K562 (cell line): ENCODE measurements around the gene SP6. TPM values are rescaled to one million over a fixed set of nuclear protein-coding genes. Genes with fewer than 3 reads are reported as not detected.

ENCODE experiments used
- ATAC-seq: fragments of 200-7000 bp; cut with Tn5 transposase; 3 replicates; pipeline ENCODE4 v1.9.1; 2020; ENCODE audit warnings: moderate library complexity
- BruUV-seq: library from RNA; stranded (reverse); fragments of 400-500 nt; replicated peaks from 2 replicates; lab custom pipeline; 2021; lab: Mats Ljungman, UMichigan
- CTCF ChIA-PET: fragments of 300-600 bp; formaldehyde crosslinking; extraction: SDS; loops from one replicate; lab custom pipeline; 2021; ENCODE audit warnings: low intra/inter-chr PET ratio; lab: Yijun Ruan, JAX
- POLR2A ChIA-PET: fragments of 300-600, 350-650 bp; sonication (Branson Sonifier 250); formaldehyde crosslinking; extraction: SDS; loops from one replicate; lab custom pipeline; 2021; ENCODE audit warnings: antibody characterized with exemption, inconsistent platforms; lab: Yijun Ruan, JAX
- DNase-seq, 4 experiments: peaks; one replicate each; pipeline versions ENCODE4 v3.0.0 to v3.0.0-alpha.2; 2011 to 2018; ENCODE audit warnings: low spot score in 3 of 4, mixed read lengths in 3 of 4; ENCODE audit errors: extremely low read depth in 1 of 4
- FAIRE-seq: peaks from 2 replicates; lab custom pipeline; 2011; peaks lifted over from hg19 to GRCh38; lab: Jason Lieb, UNC
- H2AFZ ChIP-seq: 2 replicates; pipeline ENCODE4 v1.6.0; 2011; ENCODE audit warnings: low read depth, low read length, control low read depth, inconsistent platforms
- H3K27ac ChIP-seq: fragments of 200-600 bp; 3 replicates; pipeline ENCODE4 v1.8.0; 2011; ENCODE audit warnings: low read depth, mild to moderate bottlenecking, control low read depth, inconsistent platforms, low read length, moderate library complexity, mixed read lengths; ENCODE audit errors: extremely low read depth
- H3K27me3 ChIP-seq, 2 experiments: fragments of 300-600 bp in 1 of 2; 2 replicates in 1 of 2; 3 replicates in 1 of 2; pipeline versions ENCODE4 v1.6.0 to v1.8.0; 2011; ENCODE audit warnings: inconsistent platforms in 2 of 2, low read length in 2 of 2, mild to moderate bottlenecking in 1 of 2, mixed read lengths in 1 of 2, moderate library complexity in 1 of 2; ENCODE audit not compliant: control insufficient read depth in 2 of 2, insufficient read depth in 2 of 2
- H3K36me3 ChIP-seq: fragments of 300-600 bp; 3 replicates; pipeline ENCODE4 v1.8.0; 2011; ENCODE audit warnings: mild to moderate bottlenecking, low read length, inconsistent platforms; ENCODE audit not compliant: control insufficient read depth, insufficient read depth
- H3K4me1 ChIP-seq, 2 experiments: fragments of 200-600 bp in 1 of 2; replicated peaks in 1 of 2; 2 replicates in 1 of 2; 3 replicates in 1 of 2; pipeline versions ENCODE4 v1.5.1 to v1.8.0; 2011; ENCODE audit warnings: inconsistent platforms in 2 of 2, low read length in 2 of 2, mild to moderate bottlenecking in 1 of 2, mixed read lengths in 1 of 2, moderate library complexity in 1 of 2; ENCODE audit not compliant: control insufficient read depth in 2 of 2, insufficient read depth in 2 of 2
- H3K4me2 ChIP-seq: 2 replicates; pipeline ENCODE4 v1.6.1; 2011; ENCODE audit warnings: low read length, control low read depth, inconsistent platforms, mixed read lengths; ENCODE audit not compliant: insufficient read depth
- H3K4me3 ChIP-seq: fragments of 200-600 bp; sonication (generic), shearing (Covaris generic); 2 replicates; pipeline ENCODE4 v1.5.1; 2016; ENCODE audit warnings: control low read depth, inconsistent platforms
- H3K79me2 ChIP-seq: fragments of 200-600 bp; 3 replicates; pipeline ENCODE4 v1.8.0; 2011; ENCODE audit warnings: low read length, inconsistent platforms; ENCODE audit not compliant: control insufficient read depth, insufficient read depth
- H3K9ac ChIP-seq, 2 experiments: 2 replicates each; pipeline versions ENCODE4 v1.6.0 to v1.6.1; 2011; ENCODE audit warnings: low read depth in 2 of 2, low read length in 2 of 2, control low read depth in 1 of 2, inconsistent platforms in 1 of 2, mild to moderate bottlenecking in 1 of 2, mixed read lengths in 1 of 2; ENCODE audit not compliant: insufficient read depth in 1 of 2
- H3K9me1 ChIP-seq: one replicate; pipeline ENCODE4 v1.6.0; 2011; ENCODE audit warnings: inconsistent platforms, mild to moderate bottlenecking, low read length, moderate library complexity; ENCODE audit not compliant: control insufficient read depth, insufficient read depth
- H3K9me3 ChIP-seq: replicated peaks from 2 replicates; pipeline ENCODE4 v1.5.1; 2011; ENCODE audit warnings: low read depth, low read length, inconsistent platforms; ENCODE audit not compliant: control insufficient read depth, insufficient read depth
- H4K20me1 ChIP-seq: replicated peaks from 2 replicates; pipeline ENCODE4 v1.6.1; 2011; ENCODE audit warnings: low read length, inconsistent platforms, mixed read lengths; ENCODE audit not compliant: control insufficient read depth, insufficient read depth
- ARHGAP35 ChIP-seq: fragments of 450-650 bp; IDR thresholded peaks from 2 replicates; pipeline ENCODE4 v1.6.1; 2018; ENCODE audit not compliant: partially characterized antibody
- CHD4 ChIP-seq: fragments of 200-600 bp; sonication (generic); IDR thresholded peaks from 3 replicates; pipeline ENCODE4 v1.6.1; 2012; ENCODE audit warnings: low read depth, mild to moderate bottlenecking, mixed read lengths, low read length, inconsistent platforms; ENCODE audit not compliant: insufficient read depth, insufficient replicate concordance, poor library complexity, severe bottlenecking
- FOXA3 ChIP-seq, 2 experiments: fragments of 450-650 bp in 1 of 2; sonication (generic) in 1 of 2; formaldehyde crosslinking; IDR thresholded peaks in 1 of 2; conservative IDR thresholded peaks in 1 of 2; 2 replicates each; pipeline versions ENCODE4 v1.4.0 to v1.8.0; 2020 to 2022; ENCODE audit warnings: mild to moderate bottlenecking in 2 of 2, missing genetic modification reagents in 1 of 2
- GABPB2 ChIP-seq: fragments of 250-450 bp; sonication (Bioruptor Pico); conservative IDR thresholded peaks from 2 replicates; pipeline ENCODE4 v1.5.1; 2021; ENCODE audit warnings: mild to moderate bottlenecking
- GTF2A2 ChIP-seq: IDR thresholded peaks from 2 replicates; pipeline ENCODE4 v1.6.1; 2016; ENCODE audit warnings: mild to moderate bottlenecking, missing genetic modification characterization, missing compliant biosample characterization
- HCFC1 ChIP-seq: IDR thresholded peaks from 2 replicates; pipeline ENCODE4 v1.6.1; 2012; ENCODE audit warnings: low read depth, low read length, improper control_type of control experiment
- KDM4B ChIP-seq, 2 experiments: fragments of 450-650 bp in 1 of 2; sonication (generic) in 1 of 2; IDR thresholded peaks; 2 replicates each; pipeline ENCODE4 v1.6.1; 2016 to 2017; ENCODE audit warnings: borderline replicate concordance in 2 of 2, antibody characterized with exemption in 1 of 2, low read depth in 1 of 2, mild to moderate bottlenecking in 1 of 2
- NFE2L1 ChIP-seq: fragments of 450-650 bp; IDR thresholded peaks from 2 replicates; pipeline ENCODE4 v1.6.1; 2016; ENCODE audit warnings: missing genetic modification characterization, low read depth, mild to moderate bottlenecking, missing compliant biosample characterization, moderate library complexity, borderline replicate concordance
- POLR2B ChIP-seq: fragments of 450-650 bp; IDR thresholded peaks from 2 replicates; pipeline ENCODE4 v1.6.1; 2018; ENCODE audit warnings: low read depth; ENCODE audit not compliant: partially characterized antibody
- PYGO2 ChIP-seq: fragments of 450-650 bp; IDR thresholded peaks from 2 replicates; pipeline ENCODE4 v1.6.1; 2016; ENCODE audit warnings: mild to moderate bottlenecking, missing genetic modification characterization, moderate library complexity, missing compliant biosample characterization
- RB1 ChIP-seq: fragments of 450-650 bp; IDR thresholded peaks from 2 replicates; pipeline ENCODE4 v1.6.1; 2017; ENCODE audit warnings: low read depth, mild to moderate bottlenecking
- SMAD2 ChIP-seq: fragments of 150-350 bp; IDR thresholded peaks from 2 replicates; pipeline ENCODE4 v1.6.1; 2014; ENCODE audit warnings: low read depth, mild to moderate bottlenecking, low read length
- TAF1 ChIP-seq: IDR thresholded peaks from 2 replicates; pipeline ENCODE4 v1.6.1; 2011; ENCODE audit warnings: mild to moderate bottlenecking, low read length, moderate library complexity; ENCODE audit not compliant: insufficient read depth, control insufficient read depth, severe bottlenecking; ENCODE audit errors: extremely low read depth
- TGIF2 ChIP-seq: sonication (generic); formaldehyde crosslinking; IDR thresholded peaks from 2 replicates; pipeline ENCODE4 v1.8.1; 2022; ENCODE audit warnings: mild to moderate bottlenecking, missing genetic modification reagents, moderate library complexity
- XRCC3 ChIP-seq: fragments of 450-650 bp; IDR thresholded peaks from 2 replicates; pipeline ENCODE4 v1.6.1; 2017; ENCODE audit warnings: mild to moderate bottlenecking, moderate library complexity
- ZNF23 ChIP-seq: fragments of 250-450 bp; sonication (Bioruptor Pico); IDR thresholded peaks from 2 replicates; pipeline ENCODE4 v1.4.0; 2020; ENCODE audit warnings: mild to moderate bottlenecking
- WGBS: fragments of 100-300 bp; shearing (Covaris generic); methylation state at CpG from one replicate; pipeline ENCODE4 v1.1.6; 2016; ENCODE audit warnings: low coverage, mixed read lengths; ENCODE audit not compliant: insufficient coverage; ENCODE audit errors: missing lambda C conversion rate; 5-methylcytosine and 5-hydroxymethylcytosine counted together
- in situ Hi-C: fragments of 300-500 bp; cut with MboI; formaldehyde crosslinking; loops from 4 replicates; pipeline ENCODE4 v1.15.0; 2018; ENCODE audit warnings: inconsistent platforms, mixed read lengths
- intact Hi-C: fragments of 100-400 bp; cut with micrococcal nuclease; formaldehyde crosslinking; loops from 2 replicates; pipeline ENCODE4 v1.14.2; 2022
- polyA plus RNA-seq, 8 experiments: library from polyadenylated mRNA; depleted of rRNA in 4 of 8; stranded (reverse) in 5 of 8; unstranded in 3 of 8; fragments of >200 nt; fragmentation: Nextera tagmentation in 2 of 8; fragmentation: Illumina TruSeq in 1 of 8; extraction: Ambion mirVana in 2 of 8; extraction: Trizol in 1 of 8; gene quantifications; 2 replicates each; pipeline versions ENCODE4 v1.2.1 to v1.2.3, GENCODE V29; 2011 to 2014; ENCODE audit warnings: inconsistent platforms in 1 of 8, missing spikeins in 1 of 8
- total RNA-seq, 7 experiments: library from RNA; depleted of rRNA in 6 of 7; stranded (reverse); fragments of >200 nt in 6 of 7; fragmentation: Illumina TruSeq in 2 of 7; extraction: Trizol in 2 of 7; gene quantifications; 2 replicates each; pipeline versions ENCODE4 v1.2.1 to v1.2.3, GENCODE V29; 2011 to 2021; ENCODE audit warnings: low replicate concordance in 1 of 7
- TF ChIP-seq, protein P1 (sequence below): sonication (generic); formaldehyde crosslinking; IDR thresholded peaks from 2 replicates; pipeline ENCODE4 v1.8.1; 2023; ENCODE audit warnings: mild to moderate bottlenecking, missing genetic modification reagents
- TF ChIP-seq, protein P2 (sequence below): fragments of 250-450 bp; sonication (Bioruptor Pico); IDR thresholded peaks from 2 replicates; pipeline ENCODE4 v1.8.0; 2021; ENCODE audit warnings: mild to moderate bottlenecking, moderate library complexity

The SP6 gene
- total and polyA plus RNA-seq, 9 of the 15 experiments (the other 6 are each of a cell fraction or from before 2014, with no cell fraction given): 0.11 to 7.9 (median 2.2) TPM

DNA sequence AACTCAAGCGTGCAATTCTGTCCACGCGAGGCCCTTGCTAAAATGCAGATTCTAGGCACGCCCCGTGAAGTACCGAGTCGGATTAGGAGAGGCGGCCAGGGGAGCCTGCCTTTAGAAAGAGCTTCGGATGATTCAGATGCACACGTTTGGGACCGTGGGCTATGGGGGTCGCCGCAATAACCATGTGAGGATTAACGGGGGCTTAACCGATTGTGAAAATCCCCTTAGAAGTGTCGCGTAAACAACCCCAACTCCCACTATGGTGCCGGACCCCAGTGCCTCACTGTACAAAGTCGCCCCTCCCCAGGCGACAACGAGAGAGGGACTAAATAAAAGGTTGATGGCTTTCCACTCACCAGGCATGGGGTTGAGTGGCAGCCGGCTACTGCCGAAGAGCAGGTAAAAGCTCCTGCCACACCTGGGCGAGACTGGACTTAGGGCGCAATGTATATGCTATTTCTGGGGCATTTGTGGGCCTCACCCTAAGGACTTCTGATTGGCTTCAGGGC, 44.4 kb upstream of the SP6 start:
- Histone ChIP-seq H3K4me2 (peak overlapping the region; percentile 97), H2AFZ (peak overlapping the region; percentile 86), H3K9me3 (no peaks in the 10 kb centered on the region), H3K9me1 (no peaks in the 10 kb centered on the region), H3K27me3 (no peaks in the 10 kb centered on the region), H3K79me2 (peaks cover 27% of the 10 kb centered on the region), H3K27ac (peak overlapping the region; percentile 90), H3K9ac (peak overlapping the region; percentile 87 to 91), H4K20me1 (no peaks in the 10 kb centered on the region), H3K4me1 (peaks cover 3 to 17% of the 10 kb centered on the region in 2 experiments; a peak in 3 of 5 replicates), H3K36me3 (peaks cover 19% of the 10 kb centered on the region; the same call in 2 of the 3 replicates), H3K4me3 (peak overlapping the region; percentile 61)
- DNase-seq: peak in 1 of 4 experiments; percentile 57
- BruUV-seq: TSS peak; percentile 84
- in situ Hi-C loops (no loop called here), intact Hi-C loops (loop anchor here (1.0 to 2.0 kb wide), 3 partner anchors 51 to 123 kb away; no protein-coding TSS in a partner anchor)
- FAIRE-seq: peak; percentile 57
- ATAC-seq: peak; percentile 5; the same call in 2 of the 3 replicates
- under 1% methylated on average over 25 of the region's 25 CpGs for WGBS
- ChIA-PET CTCF (interaction anchor here (0.6 to 2.5 kb wide), 2 partner anchors 53 to 129 kb away, joined by 3 to 26 read pairs; partner anchors contain the start of gene SCRN2), POLR2A (interaction anchor here (0.6 to 2.8 kb wide), 47 partner anchors 9 to 872 kb away, joined by 3 to 22 read pairs (median 4); partner anchors contain the start of genes CDK5RAP3, LRRC46, MRPL10 and OSBPL7)
- TF ChIP-seq, protein P1, sequence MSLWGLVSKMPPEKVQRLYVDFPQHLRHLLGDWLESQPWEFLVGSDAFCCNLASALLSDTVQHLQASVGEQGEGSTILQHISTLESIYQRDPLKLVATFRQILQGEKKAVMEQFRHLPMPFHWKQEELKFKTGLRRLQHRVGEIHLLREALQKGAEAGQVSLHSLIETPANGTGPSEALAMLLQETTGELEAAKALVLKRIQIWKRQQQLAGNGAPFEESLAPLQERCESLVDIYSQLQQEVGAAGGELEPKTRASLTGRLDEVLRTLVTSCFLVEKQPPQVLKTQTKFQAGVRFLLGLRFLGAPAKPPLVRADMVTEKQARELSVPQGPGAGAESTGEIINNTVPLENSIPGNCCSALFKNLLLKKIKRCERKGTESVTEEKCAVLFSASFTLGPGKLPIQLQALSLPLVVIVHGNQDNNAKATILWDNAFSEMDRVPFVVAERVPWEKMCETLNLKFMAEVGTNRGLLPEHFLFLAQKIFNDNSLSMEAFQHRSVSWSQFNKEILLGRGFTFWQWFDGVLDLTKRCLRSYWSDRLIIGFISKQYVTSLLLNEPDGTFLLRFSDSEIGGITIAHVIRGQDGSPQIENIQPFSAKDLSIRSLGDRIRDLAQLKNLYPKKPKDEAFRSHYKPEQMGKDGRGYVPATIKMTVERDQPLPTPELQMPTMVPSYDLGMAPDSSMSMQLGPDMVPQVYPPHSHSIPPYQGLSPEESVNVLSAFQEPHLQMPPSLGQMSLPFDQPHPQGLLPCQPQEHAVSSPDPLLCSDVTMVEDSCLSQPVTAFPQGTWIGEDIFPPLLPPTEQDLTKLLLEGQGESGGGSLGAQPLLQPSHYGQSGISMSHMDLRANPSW: no peak
- no peak for TF ChIP-seq PYGO2 (tag)
- TF ChIP-seq CHD4: no peak
- peak; percentile 92 for TF ChIP-seq POLR2B
- TF ChIP-seq ZNF23: no peak
- peak; percentile 84 for TF ChIP-seq TAF1
- TF ChIP-seq NFE2L1 (tag): no peak
- TF ChIP-seq KDM4B (IDR thresholded peaks at IDR 0.05; ENCODE audit: borderline replicate concordance in 2 of 2, low read depth in 1 of 2): no peak
- TF ChIP-seq TGIF2 (CRISPR knock-in tag): no peak
- 0 out of 2 replicates have a peak, but pooled peaks have one; percentile 6 for TF ChIP-seq RB1
- TF ChIP-seq, protein P2, sequence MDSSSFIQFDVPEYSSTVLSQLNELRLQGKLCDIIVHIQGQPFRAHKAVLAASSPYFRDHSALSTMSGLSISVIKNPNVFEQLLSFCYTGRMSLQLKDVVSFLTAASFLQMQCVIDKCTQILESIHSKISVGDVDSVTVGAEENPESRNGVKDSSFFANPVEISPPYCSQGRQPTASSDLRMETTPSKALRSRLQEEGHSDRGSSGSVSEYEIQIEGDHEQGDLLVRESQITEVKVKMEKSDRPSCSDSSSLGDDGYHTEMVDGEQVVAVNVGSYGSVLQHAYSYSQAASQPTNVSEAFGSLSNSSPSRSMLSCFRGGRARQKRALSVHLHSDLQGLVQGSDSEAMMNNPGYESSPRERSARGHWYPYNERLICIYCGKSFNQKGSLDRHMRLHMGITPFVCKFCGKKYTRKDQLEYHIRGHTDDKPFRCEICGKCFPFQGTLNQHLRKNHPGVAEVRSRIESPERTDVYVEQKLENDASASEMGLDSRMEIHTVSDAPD (CRISPR knock-in tag): no peak
- TF ChIP-seq HCFC1: no peak; the same call in 1 of the 2 replicates
- peak in 1 of 2 experiments; percentile 13; a peak in 1 of 4 replicates for TF ChIP-seq FOXA3 (CRISPR knock-in tag; conservative IDR thresholded peaks at IDR 0.05 in 1 of 2, IDR thresholded peaks at IDR 0.05 in 1 of 2)
- 0 out of 2 replicates have a peak, but pooled peaks have one; percentile 26 for TF ChIP-seq GTF2A2 (tag)
- TF ChIP-seq GABPB2 (CRISPR knock-in tag): no peak
- TF ChIP-seq SMAD2: no peak
- no peak for TF ChIP-seq ARHGAP35
- TF ChIP-seq XRCC3: no peak
